ENCODE data around the gene MORN5.

The MORN5 gene

DNA sequence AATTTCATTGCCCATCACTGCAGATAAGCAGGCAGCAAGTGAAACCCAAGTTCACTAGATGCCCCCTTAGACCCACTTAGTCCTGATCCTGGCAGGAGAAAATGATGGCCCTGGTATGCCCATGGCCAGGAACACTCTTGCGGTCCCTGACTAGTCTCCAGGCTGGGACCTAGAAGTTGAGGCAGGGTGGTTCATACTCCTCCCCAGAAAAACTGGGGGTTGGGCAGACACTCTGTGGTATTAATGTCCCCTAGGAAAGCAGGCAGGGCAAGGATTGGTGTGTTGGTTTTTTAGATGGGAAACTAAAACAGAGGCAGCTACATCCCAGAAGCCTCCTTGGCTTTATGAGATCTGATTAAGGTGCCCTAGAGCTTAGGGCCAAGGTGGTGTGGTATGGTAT is 56.0 kb downstream of the MORN5 start:
- no peaks in the 10 kb centered on the region for H3K79me2 ChIP-seq (ENCODE audit: insufficient read depth, low read length)
- H3K4me2 ChIP-seq (ENCODE audit: low read depth, low read length, poor library complexity, severe bottlenecking), result no peak overlapping the region
- H3K36me3 ChIP-seq (ENCODE audit: insufficient read depth, low read length), result no peaks in the 10 kb centered on the region
- H3K4me3 ChIP-seq (ENCODE audit: low read length, poor library complexity, severe bottlenecking), result no peak overlapping the region
- no peak overlapping the region for H3K9ac ChIP-seq (ENCODE audit: low read depth, low read length, poor library complexity, severe bottlenecking)
- H2AFZ ChIP-seq (ENCODE audit: low read length), result no peak overlapping the region
- no peaks in the 10 kb centered on the region for H4K20me1 ChIP-seq (ENCODE audit: insufficient read depth, low read length, poor library complexity, severe bottlenecking)
- no peaks in the 10 kb centered on the region for H3K9me3 ChIP-seq (ENCODE audit: insufficient read depth, low read depth, low read length)
- H3K27me3 ChIP-seq (ENCODE audit: insufficient read depth, low read length, poor library complexity, severe bottlenecking), result no peaks in the 10 kb centered on the region
- peaks cover 14% of the 10 kb centered on the region for H3K4me1 ChIP-seq (ENCODE audit: insufficient read depth, low read length, poor library complexity, severe bottlenecking)
- no peak for TF ChIP-seq CTCF (conservative IDR thresholded peaks at IDR 0.05; ENCODE audit: low read length)
- TF ChIP-seq EZH2phosphoT487 (IDR thresholded peaks at IDR 0.05; ENCODE audit: borderline replicate concordance), result no peak
- no peaks in the 10 kb centered on the region for H3F3A ChIP-seq (ENCODE audit: low read depth)
- no peaks in the 10 kb centered on the region for H3K9me2 ChIP-seq (replicated peaks; ENCODE audit: low read depth, low read length)

- H3K4me1 ChIP-seq (ENCODE audit: insufficient read depth, low read length, poor library complexity, severe bottlenecking), result peaks cover 14% of the 10 kb centered on the region
- no peaks in the 10 kb centered on the region for H4K20me1 ChIP-seq (ENCODE audit: insufficient read depth, low read length, poor library complexity, severe bottlenecking)
- no peak overlapping the region for H2AFZ ChIP-seq (ENCODE audit: low read length)
- no peaks in the 10 kb centered on the region for H3F3A ChIP-seq (ENCODE audit: low read depth)
- H3K9ac ChIP-seq (ENCODE audit: low read depth, low read length, poor library complexity, severe bottlenecking), result no peak overlapping the region
- H3K36me3 ChIP-seq (ENCODE audit: insufficient read depth, low read length), result no peaks in the 10 kb centered on the region
- no peak overlapping the region for H3K4me3 ChIP-seq (ENCODE audit: low read length, poor library complexity, severe bottlenecking)
- no peaks in the 10 kb centered on the region for H3K9me3 ChIP-seq (ENCODE audit: insufficient read depth, low read depth, low read length)
- no peak overlapping the region for H3K4me2 ChIP-seq (ENCODE audit: low read depth, low read length, poor library complexity, severe bottlenecking)
- TF ChIP-seq CTCF (conservative IDR thresholded peaks at IDR 0.05; ENCODE audit: low read length) (no peak), EZH2phosphoT487 (IDR thresholded peaks at IDR 0.05; ENCODE audit: borderline replicate concordance) (no peak)
- no peaks in the 10 kb centered on the region for H3K79me2 ChIP-seq (ENCODE audit: insufficient read depth, low read length)
- H3K27me3 ChIP-seq (ENCODE audit: insufficient read depth, low read length, poor library complexity, severe bottlenecking), result no peaks in the 10 kb centered on the region
- no peaks in the 10 kb centered on the region for H3K9me2 ChIP-seq (replicated peaks; ENCODE audit: low read depth, low read length)
Measured at GRCh38 chr9:122216138-122216797, 56.6 kb downstream of the MORN5 start.

DNA sequence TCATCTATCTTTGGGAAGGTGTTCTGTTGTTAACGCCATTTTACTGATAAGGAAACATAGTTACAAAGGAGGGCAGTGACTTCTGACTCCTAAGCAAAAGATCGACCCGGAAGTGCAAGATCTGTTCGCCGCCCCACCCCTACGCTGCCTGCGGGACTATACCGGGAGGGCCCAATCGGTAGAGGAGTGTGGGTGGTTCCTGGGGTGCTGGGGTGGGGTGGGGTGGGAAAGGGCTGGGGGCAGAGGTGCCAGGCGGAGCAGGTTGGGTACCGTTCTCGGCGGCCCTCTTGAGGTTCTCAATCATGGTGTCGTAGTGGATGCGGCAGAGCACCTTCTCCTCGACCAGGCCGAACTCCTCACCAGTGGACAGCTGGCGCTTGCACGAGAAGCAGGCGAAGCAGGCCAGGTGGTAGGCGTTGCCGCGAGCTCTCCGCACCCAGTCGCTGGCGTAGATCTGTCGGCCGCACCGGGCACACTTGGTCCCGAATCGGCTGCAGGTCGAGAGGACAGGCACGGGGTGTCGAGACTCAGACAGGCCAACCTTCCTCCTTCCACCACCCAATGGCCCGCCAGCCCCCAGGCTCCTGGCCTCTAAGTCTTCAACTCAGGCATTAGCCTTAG is 57.2 kb downstream of the MORN5 start:
- Histone ChIP-seq H2AFZ (ENCODE audit: low read length) (no peak overlapping the region), H3K4me1 (ENCODE audit: insufficient read depth, low read length, poor library complexity, severe bottlenecking) (peaks cover 14% of the 10 kb centered on the region), H3K9ac (ENCODE audit: low read depth, low read length, poor library complexity, severe bottlenecking) (no peak overlapping the region), H3K36me3 (ENCODE audit: insufficient read depth, low read length) (no peaks in the 10 kb centered on the region), H3K4me3 (ENCODE audit: low read length, poor library complexity, severe bottlenecking) (no peak overlapping the region), H3K79me2 (ENCODE audit: insufficient read depth, low read length) (no peaks in the 10 kb centered on the region), H3K4me2 (ENCODE audit: low read depth, low read length, poor library complexity, severe bottlenecking) (no peak overlapping the region), H3K27me3 (ENCODE audit: insufficient read depth, low read length, poor library complexity, severe bottlenecking) (no peaks in the 10 kb centered on the region), H3K9me3 (ENCODE audit: insufficient read depth, low read depth, low read length) (no peaks in the 10 kb centered on the region), H4K20me1 (ENCODE audit: insufficient read depth, low read length, poor library complexity, severe bottlenecking) (no peaks in the 10 kb centered on the region), H3F3A (ENCODE audit: low read depth) (no peaks in the 10 kb centered on the region), H3K9me2 (replicated peaks; ENCODE audit: low read depth, low read length) (no peaks in the 10 kb centered on the region)
- TF ChIP-seq EZH2phosphoT487 (IDR thresholded peaks at IDR 0.05; ENCODE audit: borderline replicate concordance), result no peak

Data from Loucy (cell line).